HG03196 (cell line): ENCODE results near the gene CNKSR3.

Experiments
- ATAC-seq: cut with Tn5 transposase; IDR thresholded peaks from one replicate; pipeline ENCODE4 v1.9.1; 2021; ENCODE audit not compliant: unreplicated experiment

CNKSR3 gene

GRCh38 chr6:154356113-154356512, 154.4 kb downstream of the CNKSR3 start:
- no peak for ATAC-seq

- no peak for ATAC-seq
Observed at GRCh38 chr6:154354265-154354777, 156.2 kb downstream of the CNKSR3 start.

- ATAC-seq: no peak
Observed at GRCh38 chr6:154353626-154354025, 156.9 kb downstream of the CNKSR3 start.

- peak; percentile 70 for ATAC-seq
Observed at GRCh38 chr6:154352898-154353585, 157.4 kb downstream of the CNKSR3 start.

- no peak for ATAC-seq
Observed at GRCh38 chr6:154350293-154350692, 160.2 kb downstream of the CNKSR3 start.

- no peak for ATAC-seq
Observed at GRCh38 chr6:154347981-154348380, 162.5 kb downstream of the CNKSR3 start.

GRCh38 chr6:154345811-154346210, 164.7 kb downstream of the CNKSR3 start:
- no peak for ATAC-seq

- ATAC-seq: no peak
Observed at GRCh38 chr6:154343473-154344308, 166.8 kb downstream of the CNKSR3 start.

- no peak for ATAC-seq
Observed at GRCh38 chr6:154341871-154342270, 168.6 kb downstream of the CNKSR3 start.

- no peak for ATAC-seq
Observed at GRCh38 chr6:154341336-154341735, 169.1 kb downstream of the CNKSR3 start.
